CD14-positive monocyte (primary cell): ENCODE measurements around the gene PDCD1. TPM values are rescaled to one million over a fixed set of nuclear protein-coding genes. Genes with fewer than 3 reads are reported as not detected.
A peak's percentile ranks its signal among the peaks of the same experiment; 100 is the strongest.

ENCODE experiments used
- DNase-seq, 3 donors: peaks; one replicate each; pipeline ENCODE4 v3.0.0-alpha.2; 2011 to 2022
- H2AFZ ChIP-seq: 2 replicates; pipeline ENCODE4 v1.6.0; 2012; ENCODE audit warnings: mild to moderate bottlenecking, low read depth, low read length, inconsistent platforms; ENCODE audit not compliant: insufficient read depth, poor library complexity, severe bottlenecking
- H3K27ac ChIP-seq, 2 donors: 1 replicate in 1 of 2; 2 replicates in 1 of 2; pipeline ENCODE4 v1.5.1; 2012 to 2013; ENCODE audit warnings: low read length in 2 of 2, control low read depth in 1 of 2, inconsistent platforms in 1 of 2, low read depth in 1 of 2, mild to moderate bottlenecking in 1 of 2
- H3K27me3 ChIP-seq, 2 donors: one replicate each; pipeline versions ENCODE4 v1.6.0 to v1.6.1; 2011 to 2013; ENCODE audit warnings: low read length in 2 of 2; ENCODE audit not compliant: control insufficient read depth in 2 of 2, insufficient read depth in 2 of 2
- H3K36me3 ChIP-seq, 2 donors: replicated peaks in 1 of 2; 1 replicate in 1 of 2; 2 replicates in 1 of 2; pipeline versions ENCODE4 v1.5.1 to v1.6.1; 2012 to 2013; ENCODE audit warnings: low read length in 2 of 2, control low read depth in 1 of 2, inconsistent platforms in 1 of 2, mild to moderate bottlenecking in 1 of 2; ENCODE audit not compliant: insufficient read depth in 2 of 2, control insufficient read depth in 1 of 2
- H3K4me1 ChIP-seq, 2 donors: 1 replicate in 1 of 2; 2 replicates in 1 of 2; pipeline versions ENCODE4 v1.5.1 to v1.6.1; 2012 to 2013; ENCODE audit warnings: low read length in 2 of 2, control low read depth in 1 of 2, inconsistent platforms in 1 of 2, mild to moderate bottlenecking in 1 of 2, moderate library complexity in 1 of 2; ENCODE audit not compliant: insufficient read depth in 2 of 2, control insufficient read depth in 1 of 2
- H3K4me2 ChIP-seq: replicated peaks from 2 replicates; pipeline ENCODE3; 2012; ENCODE audit warnings: low read length, moderate library complexity, mild to moderate bottlenecking; ENCODE audit not compliant: poor library complexity, severe bottlenecking; ENCODE audit errors: extremely low read depth
- H3K4me3 ChIP-seq, 3 experiments: fragments of 200-600 bp in 1 of 3; sonication (generic) in 1 of 3; replicated peaks in 1 of 3; 1 replicate in 2 of 3; 2 replicates in 1 of 3; pipeline ENCODE4 v1.5.1; 2011 to 2013; ENCODE audit warnings: low read length in 3 of 3, mild to moderate bottlenecking in 3 of 3, control low read depth in 2 of 3, low read depth in 2 of 3, inconsistent platforms in 1 of 3, moderate library complexity in 1 of 3
- H3K79me2 ChIP-seq: 2 replicates; pipeline ENCODE4 v1.6.0; 2012; ENCODE audit warnings: mild to moderate bottlenecking, control low read depth, inconsistent platforms, low read length, moderate library complexity; ENCODE audit not compliant: insufficient read depth
- H3K9ac ChIP-seq: 2 replicates; pipeline ENCODE4 v1.6.0; 2017; ENCODE audit warnings: low read length, mild to moderate bottlenecking; ENCODE audit not compliant: insufficient read depth, poor library complexity, severe bottlenecking
- H3K9me3 ChIP-seq, 2 donors: replicated peaks in 1 of 2; 1 replicate in 1 of 2; 2 replicates in 1 of 2; pipeline versions ENCODE4 v1.5.1 to v1.6.1; 2012 to 2013; ENCODE audit warnings: low read length in 2 of 2, control low read depth in 1 of 2; ENCODE audit not compliant: control insufficient read depth in 1 of 2, insufficient read depth in 1 of 2
- H4K20me1 ChIP-seq: 2 replicates; pipeline ENCODE4 v1.6.0; 2012; ENCODE audit warnings: mild to moderate bottlenecking, low read length, control low read depth, moderate library complexity; ENCODE audit not compliant: insufficient read depth
- H3K27ac Mint-ChIP-seq, 7 donors: one replicate each; pipeline ENCODE4 v1.8.0; 2020; ENCODE audit warnings: mild to moderate bottlenecking in 7 of 7, mixed read lengths in 7 of 7, moderate library complexity in 6 of 7, inconsistent platforms in 2 of 7
- H3K27me3 Mint-ChIP-seq, 3 donors: one replicate each; pipeline ENCODE4 v1.8.0; 2021 to 2022; ENCODE audit warnings: low read depth in 3 of 3, mild to moderate bottlenecking in 3 of 3, mixed read lengths in 3 of 3, moderate library complexity in 3 of 3, inconsistent platforms in 1 of 3
- H3K36me3 Mint-ChIP-seq, 2 donors: one replicate each; pipeline ENCODE4 v1.8.0; 2020; ENCODE audit warnings: mixed read lengths in 2 of 2, inconsistent platforms in 1 of 2, mild to moderate bottlenecking in 1 of 2
- H3K4me1 Mint-ChIP-seq: one replicate; pipeline ENCODE4 v1.8.0; 2020; ENCODE audit warnings: mild to moderate bottlenecking, mixed read lengths
- H3K4me3 Mint-ChIP-seq, 2 donors: one replicate each; pipeline ENCODE4 v1.8.0; 2020; ENCODE audit warnings: mild to moderate bottlenecking in 2 of 2, mixed read lengths in 2 of 2, moderate library complexity in 1 of 2
- H3K9me3 Mint-ChIP-seq, 7 donors: one replicate each; pipeline ENCODE4 v1.8.0; 2020 to 2022; ENCODE audit warnings: mixed read lengths in 7 of 7, mild to moderate bottlenecking in 6 of 7, moderate library complexity in 6 of 7, inconsistent platforms in 2 of 7
- WGBS: methylation state at CpG from one replicate; pipeline ENCODE4 v1.1.5; 2013; ENCODE audit warnings: missing lambda C conversion rate; ENCODE audit not compliant: insufficient coverage; 5-methylcytosine and 5-hydroxymethylcytosine counted together
- intact Hi-C, 2 donors: fragments of 100-400 bp; cut with micrococcal nuclease; formaldehyde crosslinking; loops; one replicate each; pipeline versions ENCODE4 v1.15.0 to v1.15.1; 2023
- polyA plus RNA-seq, 3 donors: library from polyadenylated mRNA; depleted of rRNA in 1 of 3; unstranded in 2 of 3; stranded (reverse) in 1 of 3; fragments of 300-500 nt in 2 of 3; fragments of >200 nt in 1 of 3; fragmentation: Illumina TruSeq in 2 of 3; gene quantifications; 1 replicate in 2 of 3; 2 replicates in 1 of 3; pipeline ENCODE4 v1.2.3, GENCODE V29; 2012 to 2021
- TF ChIP-seq, protein P1 (sequence below): fragments of 200-600 bp; IDR thresholded peaks from one replicate; pipeline ENCODE4 v1.8.0; 2022; ENCODE audit warnings: antibody characterized with exemption, mild to moderate bottlenecking

PDCD1 gene
- polyA plus RNA-seq, 3 donors, result 0.08 TPM; not detected in 2

DNA sequence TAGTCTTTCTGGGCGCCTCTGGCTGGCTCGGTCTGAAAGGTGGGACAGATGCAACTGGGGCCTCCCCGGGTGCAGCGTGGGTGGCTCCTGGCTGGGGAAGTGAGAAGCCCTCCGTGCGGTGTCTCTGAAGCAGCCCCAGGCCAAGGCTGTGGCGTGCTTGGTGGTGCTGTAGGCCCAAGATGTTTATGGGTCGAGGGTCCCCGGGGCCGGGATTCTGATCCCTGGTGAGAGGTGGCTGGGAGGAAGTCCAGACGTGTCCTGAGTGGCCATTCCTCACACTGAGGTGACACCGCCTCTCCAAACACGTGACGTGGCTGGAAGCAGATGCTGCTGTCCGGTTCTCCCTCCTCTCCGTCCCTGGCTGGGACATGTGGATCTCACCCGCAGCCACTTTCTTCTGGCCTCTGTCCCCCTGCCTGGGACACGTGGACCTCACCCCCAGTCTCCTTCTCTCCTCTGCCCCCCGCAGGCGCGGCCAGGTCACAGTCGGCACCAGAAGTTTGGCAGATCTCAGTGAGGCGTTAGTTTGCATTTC lies 23.5 kb upstream of the PDCD1 start:
- Histone ChIP-seq H3K27me3 (no peaks in the 10 kb centered on the region), H3K27ac (peak overlapping the region; percentile 27 to 83), H3K79me2 (no peaks in the 10 kb centered on the region), H3K9me3 (peaks cover 0 to 5% of the 10 kb centered on the region in 2 donors), H3K4me3 (peak overlapping the region in 2 of 3 experiments; percentile 84 to 93), H3K36me3 (no peaks in the 10 kb centered on the region), H3K9ac (no peak overlapping the region), H3K4me1 (peaks cover 20 to 21% of the 10 kb centered on the region in 2 donors), H3K4me2 (peak overlapping the region; percentile 89), H4K20me1 (no peaks in the 10 kb centered on the region), H2AFZ (peak overlapping the region; percentile 60)
- intact Hi-C loops, result loop anchor here (2.0 to 10.0 kb wide), 3 partner anchors 147 to 180 kb away; partner anchors contain the start of genes D2HGDH (in 2 of the 2) and ING5 (in 2 of the 2)
- TF ChIP-seq, protein P1, sequence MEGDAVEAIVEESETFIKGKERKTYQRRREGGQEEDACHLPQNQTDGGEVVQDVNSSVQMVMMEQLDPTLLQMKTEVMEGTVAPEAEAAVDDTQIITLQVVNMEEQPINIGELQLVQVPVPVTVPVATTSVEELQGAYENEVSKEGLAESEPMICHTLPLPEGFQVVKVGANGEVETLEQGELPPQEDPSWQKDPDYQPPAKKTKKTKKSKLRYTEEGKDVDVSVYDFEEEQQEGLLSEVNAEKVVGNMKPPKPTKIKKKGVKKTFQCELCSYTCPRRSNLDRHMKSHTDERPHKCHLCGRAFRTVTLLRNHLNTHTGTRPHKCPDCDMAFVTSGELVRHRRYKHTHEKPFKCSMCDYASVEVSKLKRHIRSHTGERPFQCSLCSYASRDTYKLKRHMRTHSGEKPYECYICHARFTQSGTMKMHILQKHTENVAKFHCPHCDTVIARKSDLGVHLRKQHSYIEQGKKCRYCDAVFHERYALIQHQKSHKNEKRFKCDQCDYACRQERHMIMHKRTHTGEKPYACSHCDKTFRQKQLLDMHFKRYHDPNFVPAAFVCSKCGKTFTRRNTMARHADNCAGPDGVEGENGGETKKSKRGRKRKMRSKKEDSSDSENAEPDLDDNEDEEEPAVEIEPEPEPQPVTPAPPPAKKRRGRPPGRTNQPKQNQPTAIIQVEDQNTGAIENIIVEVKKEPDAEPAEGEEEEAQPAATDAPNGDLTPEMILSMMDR, result no peak
- WGBS, result 1% methylated on average over 16 of the region's 23 CpGs
- Mint-ChIP-seq H3K9me3 (peaks cover under 1 to 5% (median 3%) of the 10 kb centered on the region in 7 donors), H3K27ac (peak overlapping the region in 5 of 7 donors; percentile 16 to 94 (median 76)), H3K27me3 (peaks cover 0 to 11% (median 0%) of the 10 kb centered on the region in 3 donors), H3K4me3 (peak overlapping the region; percentile 79 to 87), H3K4me1 (peaks cover 15% of the 10 kb centered on the region), H3K36me3 (peaks cover 7 to 15% of the 10 kb centered on the region in 2 donors)
- peak; percentile 8 to 29 (median 12) for DNase-seq

DNA sequence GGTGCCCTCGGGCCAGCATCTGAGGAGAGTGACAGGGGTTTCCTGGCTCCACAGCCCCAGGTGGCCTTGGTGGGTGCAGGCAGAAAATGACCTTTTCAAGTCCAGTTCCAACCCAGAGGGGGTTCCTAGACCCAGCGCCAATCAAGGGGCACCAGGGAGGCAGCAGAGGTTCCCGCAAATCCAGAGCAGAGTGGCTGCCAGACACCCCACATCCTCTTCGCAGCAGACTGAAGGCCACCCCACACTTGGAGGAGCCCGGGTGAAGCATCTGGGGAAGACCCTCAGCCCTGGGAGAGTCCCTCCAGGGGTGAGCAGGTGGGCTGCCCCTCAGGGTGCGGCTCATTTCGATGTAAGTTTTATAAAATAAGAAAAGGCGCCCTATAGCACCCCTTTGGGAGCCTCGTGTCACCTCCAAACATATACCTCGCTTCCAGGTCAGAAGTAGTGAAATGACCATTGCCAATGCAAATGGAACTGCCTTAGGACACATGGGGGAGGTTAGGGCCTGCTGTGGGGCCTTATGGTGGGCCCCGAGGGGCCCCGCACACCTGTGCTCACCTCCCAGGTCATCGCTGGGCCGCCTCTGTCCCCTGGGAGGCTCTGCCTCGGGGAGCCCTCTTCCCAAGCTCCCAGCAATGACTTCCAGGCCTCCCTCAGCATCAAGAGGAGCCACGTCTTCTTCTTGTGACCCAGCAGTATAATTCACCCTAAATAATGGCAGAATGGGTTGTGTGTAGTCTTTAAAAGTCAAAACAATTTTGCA lies 21.8 kb upstream of the PDCD1 start:
- Histone ChIP-seq H3K27ac (peak overlapping the region in 1 of 2 donors; percentile 83), H3K4me1 (peaks cover 20 to 21% of the 10 kb centered on the region in 2 donors), H3K4me2 (peak overlapping the region; percentile 89), H3K36me3 (no peaks in the 10 kb centered on the region), H3K27me3 (no peaks in the 10 kb centered on the region), H3K9ac (no peak overlapping the region), H3K4me3 (peak overlapping the region; percentile 59 to 93 (median 84)), H2AFZ (peak overlapping the region; percentile 79), H3K9me3 (no peaks in the 10 kb centered on the region), H4K20me1 (no peaks in the 10 kb centered on the region), H3K79me2 (no peaks in the 10 kb centered on the region)
- H3K4me3 Mint-ChIP-seq, result peak overlapping the region; percentile 79 to 87
- peaks cover 0 to 10% (median 0%) of the 10 kb centered on the region in 3 donors for H3K27me3 Mint-ChIP-seq
- TF ChIP-seq, protein P1, result no peak
- WGBS, result 80% methylated on average over 8 of the region's 16 CpGs
- H3K27ac Mint-ChIP-seq, result peak overlapping the region in 4 of 7 donors; percentile 76 to 94 (median 86)
- DNase-seq, result no peak
- H3K36me3 Mint-ChIP-seq, result peaks cover 3 to 12% of the 10 kb centered on the region in 2 donors
- intact Hi-C loops, result loop anchor here (5.0 to 10.0 kb wide), 2 partner anchors 146 to 178 kb away; partner anchors contain the start of genes ING5 (in 2 of the 2) and D2HGDH (in 1 of the 2)
- peaks cover under 1 to 6% (median 2%) of the 10 kb centered on the region in 7 donors for H3K9me3 Mint-ChIP-seq
- peaks cover 15% of the 10 kb centered on the region for H3K4me1 Mint-ChIP-seq
